ENCODE measurements around the gene PHLDA1.
A peak's percentile ranks its signal among the peaks of the same experiment; 100 is the strongest.

Gene PHLDA1

DNA sequence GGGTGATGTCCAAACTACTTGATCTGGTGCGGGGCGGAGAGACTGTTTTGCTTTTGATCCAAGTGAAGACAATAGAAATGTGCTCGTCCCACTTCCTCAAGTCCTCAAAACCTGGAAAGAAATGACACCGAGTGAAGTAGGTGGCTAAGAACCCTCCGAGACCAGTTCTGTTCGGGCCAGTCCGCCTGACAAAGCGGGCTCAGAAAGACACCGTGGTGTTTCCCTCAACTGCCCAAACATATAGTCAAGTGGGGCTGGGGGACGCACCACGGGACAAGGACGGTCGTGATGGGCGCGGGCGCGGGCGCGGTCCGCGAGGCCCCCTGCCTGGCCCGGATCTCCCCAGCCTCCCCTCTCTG, 1.6 kb downstream of the PHLDA1 start:
- Histone ChIP-seq H3K27me3 (ENCODE audit: insufficient read depth, low read depth) (no peaks in the 10 kb centered on the region; the same call in 1 of the 2 replicates), H3K27ac (no peak overlapping the region), H3K9ac (no peak overlapping the region), H3K4me3 (IDR thresholded peaks at IDR 0.05; ENCODE audit: insufficient read depth, low read depth, low read length) (no peak overlapping the region), H3K36me3 (ENCODE audit: insufficient read depth) (no peaks in the 10 kb centered on the region), H3K4me2 (peak overlapping the region; percentile 75), H4K20me1 (ENCODE audit: insufficient read depth) (no peaks in the 10 kb centered on the region), H3K4me1 (ENCODE audit: low read depth, poor library complexity, severe bottlenecking) (peaks cover 21% of the 10 kb centered on the region), H3K79me2 (ENCODE audit: insufficient read depth, low read depth) (no peaks in the 10 kb centered on the region), H2AFZ (ENCODE audit: low read depth) (peak overlapping the region; percentile 80)
- TF ChIP-seq, protein P1, sequence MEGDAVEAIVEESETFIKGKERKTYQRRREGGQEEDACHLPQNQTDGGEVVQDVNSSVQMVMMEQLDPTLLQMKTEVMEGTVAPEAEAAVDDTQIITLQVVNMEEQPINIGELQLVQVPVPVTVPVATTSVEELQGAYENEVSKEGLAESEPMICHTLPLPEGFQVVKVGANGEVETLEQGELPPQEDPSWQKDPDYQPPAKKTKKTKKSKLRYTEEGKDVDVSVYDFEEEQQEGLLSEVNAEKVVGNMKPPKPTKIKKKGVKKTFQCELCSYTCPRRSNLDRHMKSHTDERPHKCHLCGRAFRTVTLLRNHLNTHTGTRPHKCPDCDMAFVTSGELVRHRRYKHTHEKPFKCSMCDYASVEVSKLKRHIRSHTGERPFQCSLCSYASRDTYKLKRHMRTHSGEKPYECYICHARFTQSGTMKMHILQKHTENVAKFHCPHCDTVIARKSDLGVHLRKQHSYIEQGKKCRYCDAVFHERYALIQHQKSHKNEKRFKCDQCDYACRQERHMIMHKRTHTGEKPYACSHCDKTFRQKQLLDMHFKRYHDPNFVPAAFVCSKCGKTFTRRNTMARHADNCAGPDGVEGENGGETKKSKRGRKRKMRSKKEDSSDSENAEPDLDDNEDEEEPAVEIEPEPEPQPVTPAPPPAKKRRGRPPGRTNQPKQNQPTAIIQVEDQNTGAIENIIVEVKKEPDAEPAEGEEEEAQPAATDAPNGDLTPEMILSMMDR (conservative IDR thresholded peaks at IDR 0.05; ENCODE audit: low read depth, low read length) = no peak

DNA sequence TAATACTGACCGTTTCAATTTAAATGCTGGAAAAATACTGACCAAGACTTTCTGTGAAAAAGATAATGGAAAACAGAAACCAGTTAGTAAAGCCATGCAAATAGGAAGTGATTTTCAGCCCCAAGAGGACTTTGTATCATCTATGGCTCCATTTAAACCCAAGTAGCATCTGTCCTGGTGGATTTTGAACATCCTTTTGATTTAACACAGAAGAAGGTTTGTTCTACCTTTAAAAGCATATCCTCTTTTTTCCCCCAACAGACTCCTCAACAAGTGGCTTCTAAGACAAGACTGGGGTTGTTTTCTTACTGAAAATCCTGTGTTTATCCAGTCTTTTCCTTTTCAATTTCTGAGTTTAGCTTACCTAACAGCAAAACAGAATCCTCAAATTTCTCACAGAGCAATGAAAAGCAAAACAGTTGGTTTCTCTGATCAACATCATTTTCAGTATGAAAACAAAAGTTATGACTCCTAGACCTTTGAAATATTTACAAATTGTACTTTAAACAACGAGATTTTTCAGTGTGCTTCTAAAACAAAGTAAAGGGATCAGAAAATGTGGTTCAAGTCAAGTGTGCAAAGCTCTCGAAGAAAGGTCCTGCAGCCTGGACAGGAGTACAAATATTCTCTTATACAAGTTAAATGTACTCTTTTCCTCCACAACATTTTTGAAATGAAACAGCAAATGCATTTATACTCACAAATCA, 2.9 kb downstream of the PHLDA1 start:
- TF ChIP-seq, protein P1 (conservative IDR thresholded peaks at IDR 0.05; ENCODE audit: low read depth, low read length) = no peak
- Histone ChIP-seq H2AFZ (ENCODE audit: low read depth) (no peak overlapping the region), H3K79me2 (ENCODE audit: insufficient read depth, low read depth) (no peaks in the 10 kb centered on the region), H3K27me3 (ENCODE audit: insufficient read depth, low read depth) (no peaks in the 10 kb centered on the region; the same call in 1 of the 2 replicates), H3K9ac (no peak overlapping the region), H3K4me3 (IDR thresholded peaks at IDR 0.05; ENCODE audit: insufficient read depth, low read depth, low read length) (no peak overlapping the region), H3K4me1 (ENCODE audit: low read depth, poor library complexity, severe bottlenecking) (peaks cover 19% of the 10 kb centered on the region), H3K27ac (no peak overlapping the region), H3K36me3 (ENCODE audit: insufficient read depth) (no peaks in the 10 kb centered on the region), H3K4me2 (no peak overlapping the region), H4K20me1 (ENCODE audit: insufficient read depth) (no peaks in the 10 kb centered on the region)

DNA sequence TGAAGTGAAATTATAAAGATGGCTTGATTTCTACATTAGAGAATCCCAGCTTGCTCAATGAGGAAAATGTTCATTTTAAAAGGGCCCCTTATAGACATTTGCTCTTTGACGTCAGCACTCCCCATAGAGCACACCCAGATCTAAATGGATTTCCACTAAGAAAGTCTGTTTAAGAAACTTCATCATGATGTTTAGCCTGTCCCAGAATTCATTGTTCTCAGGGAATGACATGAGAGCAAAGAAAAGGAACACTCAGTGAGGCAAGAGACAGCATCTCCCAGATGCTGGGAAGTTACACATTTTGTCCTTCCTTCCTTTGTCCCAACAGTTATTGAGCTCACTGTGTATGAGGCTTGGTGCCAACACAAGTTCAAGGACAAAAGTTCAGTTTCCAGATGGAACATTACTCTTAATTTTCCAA, 4.9 kb downstream of the PHLDA1 start:
- Histone ChIP-seq H3K27me3 (ENCODE audit: insufficient read depth, low read depth) (no peaks in the 10 kb centered on the region; the same call in 1 of the 2 replicates), H4K20me1 (ENCODE audit: insufficient read depth) (no peaks in the 10 kb centered on the region), H3K9ac (no peak overlapping the region), H3K27ac (no peak overlapping the region), H3K4me3 (IDR thresholded peaks at IDR 0.05; ENCODE audit: insufficient read depth, low read depth, low read length) (no peak overlapping the region), H3K36me3 (ENCODE audit: insufficient read depth) (no peaks in the 10 kb centered on the region), H3K4me2 (no peak overlapping the region), H3K4me1 (ENCODE audit: low read depth, poor library complexity, severe bottlenecking) (peaks cover 7% of the 10 kb centered on the region), H2AFZ (ENCODE audit: low read depth) (no peak overlapping the region), H3K79me2 (ENCODE audit: insufficient read depth, low read depth) (no peaks in the 10 kb centered on the region)
- TF ChIP-seq, protein P1 (conservative IDR thresholded peaks at IDR 0.05; ENCODE audit: low read depth, low read length) = no peak

DNA sequence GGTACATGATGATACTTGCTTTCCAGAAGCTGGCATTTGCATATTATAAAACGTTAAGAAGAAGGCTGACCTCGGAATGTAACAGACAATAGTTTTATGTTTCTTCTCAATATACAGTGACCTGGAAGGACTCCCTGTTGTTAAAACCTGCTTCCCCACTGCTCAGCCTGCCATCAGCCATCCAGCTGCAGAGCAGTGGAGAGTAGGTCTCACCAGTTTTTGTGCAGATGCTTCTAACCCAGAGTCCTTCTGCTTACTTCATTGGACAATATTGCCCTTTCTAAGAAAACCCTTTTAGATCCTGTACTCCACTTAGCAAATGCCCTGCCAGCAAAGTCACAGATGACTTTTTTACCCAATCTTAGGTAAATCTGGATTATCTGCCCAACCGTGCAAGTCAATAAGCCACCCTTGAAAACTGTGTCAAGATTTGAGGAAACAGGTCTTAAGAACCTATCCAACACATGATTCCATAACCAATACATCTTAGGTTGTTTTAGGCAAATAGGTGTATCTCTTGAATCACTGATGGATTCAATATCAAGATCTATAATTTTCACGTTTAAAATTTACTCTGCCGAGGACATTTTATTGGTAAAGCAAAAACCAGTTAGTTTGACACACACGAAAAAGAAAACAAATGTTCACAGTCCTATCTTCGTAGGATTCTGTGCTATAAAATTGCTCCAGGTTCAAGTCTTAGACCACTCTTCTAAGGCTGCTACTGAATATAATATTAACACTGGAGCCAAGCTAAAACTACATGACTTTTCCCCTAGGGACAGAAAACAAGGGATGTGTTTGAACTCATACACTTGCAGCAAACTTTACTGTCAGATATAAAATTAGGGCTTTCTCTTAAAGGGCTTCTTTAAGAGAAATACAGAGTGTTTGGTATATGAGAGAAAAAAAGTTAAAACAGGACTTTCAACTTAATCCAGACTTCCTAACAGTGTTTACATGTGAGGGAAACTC, 5.7 kb downstream of the PHLDA1 start:
- H3K9ac ChIP-seq = no peak overlapping the region
- no peaks in the 10 kb centered on the region; the same call in 1 of the 2 replicates for H3K27me3 ChIP-seq (ENCODE audit: insufficient read depth, low read depth)
- no peaks in the 10 kb centered on the region for H3K79me2 ChIP-seq (ENCODE audit: insufficient read depth, low read depth)
- no peak overlapping the region for H3K27ac ChIP-seq
- TF ChIP-seq, protein P1 (conservative IDR thresholded peaks at IDR 0.05; ENCODE audit: low read depth, low read length) = no peak
- H2AFZ ChIP-seq (ENCODE audit: low read depth) = no peak overlapping the region
- no peak overlapping the region for H3K4me2 ChIP-seq
- H3K36me3 ChIP-seq (ENCODE audit: insufficient read depth) = no peaks in the 10 kb centered on the region
- peaks cover 9% of the 10 kb centered on the region for H3K4me1 ChIP-seq (ENCODE audit: low read depth, poor library complexity, severe bottlenecking)
- H4K20me1 ChIP-seq (ENCODE audit: insufficient read depth) = no peaks in the 10 kb centered on the region
- no peak overlapping the region for H3K4me3 ChIP-seq (IDR thresholded peaks at IDR 0.05; ENCODE audit: insufficient read depth, low read depth, low read length)
